Body of pancreas (tissue), 4 donors: ENCODE measurements around the gene SNX1. TPM values are rescaled to one million over a fixed set of nuclear protein-coding genes. Genes with fewer than 3 reads are reported as not detected.

ENCODE experiments used
- ATAC-seq: fragments of 150-250 bp; one replicate; pipeline ENCODE4 v1.9.1; 2016
- DNase-seq, 4 donors: peaks; one replicate each; pipeline ENCODE4 v3.0.0-alpha.2; 2019
- H3K27ac ChIP-seq, 4 donors: fragments of 200-600 bp; sonication (generic); 1 replicate in 3 of 4; 2 replicates in 1 of 4; pipeline versions ENCODE4 v1.5.1 to v1.6.1; 2016 to 2019; ENCODE audit warnings: mild to moderate bottlenecking in 1 of 4, mixed read lengths in 1 of 4, moderate library complexity in 1 of 4
- H3K27me3 ChIP-seq, 2 donors: fragments of 200-600 bp; sonication (generic); one replicate each; pipeline ENCODE4 v1.6.0; 2016; ENCODE audit warnings: mild to moderate bottlenecking in 1 of 2
- H3K36me3 ChIP-seq, 2 donors: fragments of 200-600 bp; sonication (generic); replicated peaks in 1 of 2; 2 replicates each; pipeline ENCODE4 v1.5.1; 2016; ENCODE audit warnings: low read depth in 2 of 2; ENCODE audit not compliant: insufficient read depth in 1 of 2
- H3K4me1 ChIP-seq: fragments of 200-600 bp; sonication (generic); one replicate; pipeline ENCODE4 v1.6.0; 2016
- H3K4me3 ChIP-seq, 2 donors: fragments of 200-600 bp; sonication (generic); 1 replicate in 1 of 2; 2 replicates in 1 of 2; pipeline ENCODE4 v1.5.1; 2016 to 2019
- H3K9me3 ChIP-seq, 3 donors: fragments of 200-600 bp; sonication (generic); 1 replicate in 2 of 3; 2 replicates in 1 of 3; pipeline ENCODE4 v1.5.1; 2016
- POLR2A ChIP-seq, 3 donors: fragments of 450-650 bp; IDR thresholded peaks; one replicate each; pipeline ENCODE4 v1.6.1; 2016; ENCODE audit warnings: antibody characterized with exemption in 3 of 3, mild to moderate bottlenecking in 2 of 3
- WGBS, 2 donors: methylation state at CpG; one replicate each; pipeline ENCODE4 v1.1.5; 2017; 5-methylcytosine and 5-hydroxymethylcytosine counted together
- intact Hi-C: fragments of 100-400 bp; cut with DNase I; formaldehyde crosslinking; loops from one replicate; pipeline ENCODE4 v1.15.1; 2023
- total RNA-seq, 2 donors: library from RNA; depleted of rRNA; stranded (reverse); fragments of >200 nt; gene quantifications; one replicate each; pipeline ENCODE4 v1.1.0, GENCODE V29; 2016
- TF ChIP-seq, protein P1 (sequence below), 7 experiments: fragments of 450-650 bp in 4 of 7; fragments of 200-600 bp in 3 of 7; sonication (generic) in 3 of 7; IDR thresholded peaks; one replicate each; pipeline ENCODE4 v1.5.1; 2016 to 2019; ENCODE audit warnings: antibody characterized with exemption in 7 of 7

Gene SNX1
- total RNA-seq, 2 donors from 2014 or later, result 26.7 to 27.4 TPM

DNA sequence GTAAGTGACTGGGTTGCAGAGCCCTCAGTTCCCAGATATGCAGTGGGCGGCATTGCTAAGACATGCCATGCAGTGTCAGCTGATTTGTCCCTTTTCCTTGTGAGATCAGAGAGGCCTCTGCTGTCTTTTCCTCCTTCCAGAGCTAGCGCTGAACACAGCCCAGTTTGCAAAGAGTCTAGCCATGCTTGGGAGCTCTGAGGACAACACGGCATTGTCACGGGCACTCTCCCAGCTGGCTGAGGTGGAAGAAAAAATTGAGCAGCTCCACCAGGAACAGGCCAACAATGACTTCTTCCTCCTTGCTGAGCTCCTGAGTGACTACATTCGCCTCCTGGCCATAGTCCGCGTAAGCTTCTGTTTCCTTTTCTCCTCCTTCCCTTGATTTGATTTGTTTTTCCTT lies 35.8 kb downstream of the SNX1 start:
- no peak for TF ChIP-seq POLR2A (IDR thresholded peaks at IDR 0.05)
- H3K4me3 ChIP-seq, result no peak overlapping the region
- WGBS, 2 donors, result 90 to 93% methylated on average over 7 of the region's 7 CpGs
- H3K27ac ChIP-seq, result no peak overlapping the region
- no peaks in the 10 kb centered on the region for H3K27me3 ChIP-seq
- DNase-seq (no peak), ATAC-seq (no peak)
- no peaks in the 10 kb centered on the region for H3K4me1 ChIP-seq
- H3K36me3 ChIP-seq, result peaks cover 9 to 54% of the 10 kb centered on the region in 2 donors
- H3K9me3 ChIP-seq, result no peaks in the 10 kb centered on the region
- intact Hi-C loops, result no loop called here

DNA sequence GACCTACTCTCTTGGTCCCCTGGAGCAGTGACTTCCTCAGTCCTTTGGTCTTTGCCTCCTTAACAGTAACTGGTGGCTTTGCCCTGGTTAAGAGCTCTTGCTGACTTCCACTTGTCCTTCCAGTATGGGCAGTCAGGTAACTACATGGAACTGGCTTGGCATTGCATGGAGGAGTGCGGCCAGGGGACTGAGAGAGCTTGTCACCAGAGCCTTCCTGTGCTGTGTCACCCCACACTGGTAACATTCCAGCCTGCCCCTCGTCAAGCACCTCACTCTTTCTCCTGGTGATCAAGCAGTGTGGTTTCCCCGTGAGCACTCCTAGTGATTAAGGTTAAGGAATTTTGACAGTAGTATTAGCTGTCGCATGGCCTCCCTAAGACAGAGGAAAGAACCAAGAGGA lies 36.4 kb downstream of the SNX1 start:
- H3K4me1 ChIP-seq, result no peaks in the 10 kb centered on the region
- ATAC-seq, result no peak

DNA sequence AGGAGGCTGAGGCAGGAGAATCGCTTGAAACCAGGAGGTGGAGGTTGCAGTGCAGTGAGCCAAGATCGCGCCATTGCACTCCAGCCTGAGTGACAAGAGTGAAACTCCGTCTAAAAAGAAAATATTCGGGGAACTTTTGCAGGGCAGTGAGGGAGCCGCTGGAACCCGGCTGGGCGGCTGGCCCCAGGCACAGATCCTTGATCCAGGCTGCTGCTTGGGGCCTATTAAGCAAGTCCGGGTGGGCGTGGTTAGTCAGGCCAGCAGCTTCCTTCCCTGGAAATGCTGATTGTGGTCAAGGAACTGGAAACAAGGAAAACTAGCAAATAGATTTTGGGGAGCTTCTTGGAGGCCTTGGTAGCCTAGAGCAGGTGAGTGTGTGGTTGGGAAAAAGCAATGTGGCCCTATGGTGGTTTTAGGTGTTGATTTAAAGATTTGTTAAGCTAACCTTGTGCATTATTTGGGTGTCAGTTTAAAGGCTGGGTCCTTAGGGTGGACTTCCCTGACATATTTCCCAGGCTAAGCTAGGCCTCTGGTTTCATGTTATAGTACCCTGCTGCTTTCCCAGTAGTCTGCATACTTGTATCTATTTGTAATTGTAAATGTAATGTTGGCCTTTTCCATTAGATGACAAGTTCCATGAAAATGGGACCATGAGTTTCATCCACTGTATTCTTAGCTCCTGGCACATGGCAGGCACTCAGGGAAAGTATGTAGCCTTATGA lies 38.0 kb downstream of the SNX1 start:
- no peaks in the 10 kb centered on the region for H3K27me3 ChIP-seq
- H3K4me1 ChIP-seq, result no peaks in the 10 kb centered on the region
- no peak for DNase-seq
- H3K9me3 ChIP-seq, result no peaks in the 10 kb centered on the region
- intact Hi-C loops, result no loop called here
- peaks cover 16 to 57% of the 10 kb centered on the region in 2 donors for H3K36me3 ChIP-seq
- ATAC-seq, result no peak
- H3K4me3 ChIP-seq, result no peak overlapping the region
- TF ChIP-seq POLR2A (IDR thresholded peaks at IDR 0.05), result no peak
- TF ChIP-seq, protein P1, sequence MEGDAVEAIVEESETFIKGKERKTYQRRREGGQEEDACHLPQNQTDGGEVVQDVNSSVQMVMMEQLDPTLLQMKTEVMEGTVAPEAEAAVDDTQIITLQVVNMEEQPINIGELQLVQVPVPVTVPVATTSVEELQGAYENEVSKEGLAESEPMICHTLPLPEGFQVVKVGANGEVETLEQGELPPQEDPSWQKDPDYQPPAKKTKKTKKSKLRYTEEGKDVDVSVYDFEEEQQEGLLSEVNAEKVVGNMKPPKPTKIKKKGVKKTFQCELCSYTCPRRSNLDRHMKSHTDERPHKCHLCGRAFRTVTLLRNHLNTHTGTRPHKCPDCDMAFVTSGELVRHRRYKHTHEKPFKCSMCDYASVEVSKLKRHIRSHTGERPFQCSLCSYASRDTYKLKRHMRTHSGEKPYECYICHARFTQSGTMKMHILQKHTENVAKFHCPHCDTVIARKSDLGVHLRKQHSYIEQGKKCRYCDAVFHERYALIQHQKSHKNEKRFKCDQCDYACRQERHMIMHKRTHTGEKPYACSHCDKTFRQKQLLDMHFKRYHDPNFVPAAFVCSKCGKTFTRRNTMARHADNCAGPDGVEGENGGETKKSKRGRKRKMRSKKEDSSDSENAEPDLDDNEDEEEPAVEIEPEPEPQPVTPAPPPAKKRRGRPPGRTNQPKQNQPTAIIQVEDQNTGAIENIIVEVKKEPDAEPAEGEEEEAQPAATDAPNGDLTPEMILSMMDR (IDR thresholded peaks at IDR 0.05), result no peak
- WGBS, 2 donors, result 91 to 95% methylated on average over 10 of the region's 10 CpGs
- H3K27ac ChIP-seq, result no peak overlapping the region

More for the DNA sequence above, 36.4 kb downstream of the SNX1 start:
- WGBS, 2 donors, result 92 to 100% methylated on average over 3 to 4 of the region's 4 CpGs
- no peak overlapping the region for H3K4me3 ChIP-seq
- DNase-seq, result no peak
- H3K9me3 ChIP-seq, result no peaks in the 10 kb centered on the region
- TF ChIP-seq, protein P1 (IDR thresholded peaks at IDR 0.05), result no peak
- no peak for TF ChIP-seq POLR2A (IDR thresholded peaks at IDR 0.05)
- H3K36me3 ChIP-seq, result peaks cover 12 to 59% of the 10 kb centered on the region in 2 donors
- H3K27me3 ChIP-seq, result no peaks in the 10 kb centered on the region
- intact Hi-C loops, result no loop called here
- no peak overlapping the region for H3K27ac ChIP-seq

DNA sequence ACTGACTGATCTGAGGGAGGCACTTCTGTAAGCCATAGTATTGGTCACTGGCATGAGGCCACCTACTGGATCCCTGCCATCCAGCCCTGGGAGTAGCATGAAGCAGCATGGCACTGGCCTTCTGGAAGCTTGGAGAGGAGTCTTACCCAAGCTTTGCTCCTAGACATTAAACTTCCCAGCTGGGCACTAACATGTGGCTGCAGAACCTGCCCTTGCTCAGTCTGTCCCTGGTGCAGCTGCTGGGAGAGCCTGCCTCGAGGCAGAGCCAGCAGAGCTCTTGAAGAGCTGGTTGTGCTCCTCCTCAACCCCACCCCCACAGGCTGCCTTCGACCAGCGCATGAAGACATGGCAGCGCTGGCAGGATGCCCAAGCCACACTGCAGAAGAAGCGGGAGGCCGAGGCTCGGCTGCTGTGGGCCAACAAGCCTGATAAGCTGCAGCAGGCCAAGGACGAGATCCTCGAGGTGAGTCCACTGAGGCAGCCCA lies 38.6 kb downstream of the SNX1 start:
- Histone ChIP-seq H3K36me3 (peaks cover 16 to 57% of the 10 kb centered on the region in 2 donors), H3K27me3 (no peaks in the 10 kb centered on the region), H3K9me3 (no peaks in the 10 kb centered on the region), H3K27ac (no peak overlapping the region), H3K4me1 (no peaks in the 10 kb centered on the region), H3K4me3 (no peak overlapping the region)
- WGBS, 2 donors, result 40 to 62% methylated on average over 1 to 9 of the region's 9 CpGs
- ATAC-seq, result no peak
- DNase-seq, result peak; percentile 42 to 74 (median 60)
- intact Hi-C loops, result no loop called here
- TF ChIP-seq POLR2A (IDR thresholded peaks at IDR 0.05), result no peak
- TF ChIP-seq, protein P1 (IDR thresholded peaks at IDR 0.05), result no peak

DNA sequence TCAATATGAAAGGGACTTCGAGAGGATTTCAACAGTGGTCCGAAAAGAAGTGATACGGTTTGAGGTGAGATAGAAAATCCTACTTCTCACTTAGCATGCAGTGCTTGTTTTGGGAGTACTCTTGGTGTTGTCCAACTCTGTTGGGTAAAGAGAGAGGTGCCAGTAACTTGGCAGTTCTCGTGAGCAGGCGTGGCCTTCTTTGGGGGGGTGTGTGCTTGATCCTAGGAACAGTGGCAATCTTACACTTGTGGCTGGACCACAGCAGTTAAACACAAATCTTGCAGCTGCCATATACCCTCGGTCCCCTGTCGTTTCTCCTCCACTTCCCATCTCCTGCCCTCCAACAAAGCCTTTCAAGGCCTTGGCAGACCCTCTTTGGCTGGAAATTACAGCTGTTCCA lies 40.6 kb downstream of the SNX1 start:
- peaks cover 10 to 43% of the 10 kb centered on the region in 2 donors for H3K36me3 ChIP-seq
- intact Hi-C loops, result no loop called here
- H3K4me1 ChIP-seq, result no peaks in the 10 kb centered on the region
- H3K27ac ChIP-seq, result no peak overlapping the region
- DNase-seq (no peak), ATAC-seq (no peak)
- H3K27me3 ChIP-seq, result no peaks in the 10 kb centered on the region
- no peaks in the 10 kb centered on the region for H3K9me3 ChIP-seq
- TF ChIP-seq, protein P1 (IDR thresholded peaks at IDR 0.05), result no peak
- no peak for TF ChIP-seq POLR2A (IDR thresholded peaks at IDR 0.05)
- WGBS, 2 donors, result 85 to 88% methylated on average over 7 of the region's 7 CpGs
- no peak overlapping the region for H3K4me3 ChIP-seq
